Tibial nerve (tissue), 4 donors: ENCODE measurements around the gene FKBP9. TPM values are rescaled to one million over a fixed set of nuclear protein-coding genes. Genes with fewer than 3 reads are reported as not detected.
A peak's percentile ranks its signal among the peaks of the same experiment; 100 is the strongest.

Experiments used
- DNase-seq, 2 donors: peaks; one replicate each; pipeline ENCODE4 v3.0.0-alpha.2; 2019; ENCODE audit warnings: low spot score in 2 of 2
- H3K27ac ChIP-seq, 4 donors: fragments of 200-600 bp; sonication (generic) in 3 of 4; one replicate each; pipeline ENCODE4 v1.5.1; 2017 to 2019; ENCODE audit warnings: mild to moderate bottlenecking in 1 of 4
- H3K27me3 ChIP-seq, 2 donors: fragments of 200-600 bp; sonication (generic) in 1 of 2; one replicate each; pipeline versions ENCODE4 v1.5.1 to v1.6.0; 2017 to 2019
- H3K36me3 ChIP-seq, 3 donors: fragments of 200-600 bp; sonication (generic); one replicate each; pipeline ENCODE4 v1.5.1; 2018 to 2019
- H3K4me1 ChIP-seq, 4 donors: fragments of 200-600 bp; sonication (generic) in 3 of 4; one replicate each; pipeline ENCODE4 v1.5.1; 2017 to 2019
- H3K4me3 ChIP-seq, 4 donors: fragments of 200-600 bp; sonication (generic) in 3 of 4; one replicate each; pipeline ENCODE4 v1.5.1; 2017 to 2019; ENCODE audit warnings: mild to moderate bottlenecking in 1 of 4, moderate library complexity in 1 of 4
- H3K9me3 ChIP-seq, 4 donors: fragments of 200-600 bp; sonication (generic) in 3 of 4; one replicate each; pipeline ENCODE4 v1.5.1; 2017 to 2019
- EP300 ChIP-seq, 2 donors: sonication (generic); formaldehyde crosslinking; IDR thresholded peaks; one replicate each; pipeline ENCODE4 v1.6.1; 2017; ENCODE audit warnings: antibody characterized with exemption in 2 of 2, mild to moderate bottlenecking in 1 of 2
- POLR2A ChIP-seq, 2 donors: fragments of 450-650 bp; IDR thresholded peaks; one replicate each; pipeline ENCODE4 v1.6.1; 2017; ENCODE audit warnings: antibody characterized with exemption in 2 of 2, mild to moderate bottlenecking in 2 of 2, moderate library complexity in 2 of 2
- WGBS, 2 donors: methylation state at CpG; one replicate each; pipeline ENCODE4 v1.1.5; 2018; 5-methylcytosine and 5-hydroxymethylcytosine counted together
- total RNA-seq, 4 donors: library from RNA; depleted of rRNA; stranded (reverse); fragments of >200 nt; gene quantifications; one replicate each; pipeline ENCODE4 v1.1.0, GENCODE V29; 2016
- TF ChIP-seq, protein P1 (sequence below), 5 experiments: fragments of 200-600 bp in 3 of 5; fragments of 450-650 bp in 2 of 5; sonication (generic) in 3 of 5; IDR thresholded peaks; one replicate each; pipeline ENCODE4 v1.5.1; 2016 to 2019; ENCODE audit warnings: antibody characterized with exemption in 5 of 5, mild to moderate bottlenecking in 3 of 5, moderate library complexity in 2 of 5

Gene FKBP9
- total RNA-seq, 4 donors from 2014 or later: 262 to 522 (median 320) TPM

DNA sequence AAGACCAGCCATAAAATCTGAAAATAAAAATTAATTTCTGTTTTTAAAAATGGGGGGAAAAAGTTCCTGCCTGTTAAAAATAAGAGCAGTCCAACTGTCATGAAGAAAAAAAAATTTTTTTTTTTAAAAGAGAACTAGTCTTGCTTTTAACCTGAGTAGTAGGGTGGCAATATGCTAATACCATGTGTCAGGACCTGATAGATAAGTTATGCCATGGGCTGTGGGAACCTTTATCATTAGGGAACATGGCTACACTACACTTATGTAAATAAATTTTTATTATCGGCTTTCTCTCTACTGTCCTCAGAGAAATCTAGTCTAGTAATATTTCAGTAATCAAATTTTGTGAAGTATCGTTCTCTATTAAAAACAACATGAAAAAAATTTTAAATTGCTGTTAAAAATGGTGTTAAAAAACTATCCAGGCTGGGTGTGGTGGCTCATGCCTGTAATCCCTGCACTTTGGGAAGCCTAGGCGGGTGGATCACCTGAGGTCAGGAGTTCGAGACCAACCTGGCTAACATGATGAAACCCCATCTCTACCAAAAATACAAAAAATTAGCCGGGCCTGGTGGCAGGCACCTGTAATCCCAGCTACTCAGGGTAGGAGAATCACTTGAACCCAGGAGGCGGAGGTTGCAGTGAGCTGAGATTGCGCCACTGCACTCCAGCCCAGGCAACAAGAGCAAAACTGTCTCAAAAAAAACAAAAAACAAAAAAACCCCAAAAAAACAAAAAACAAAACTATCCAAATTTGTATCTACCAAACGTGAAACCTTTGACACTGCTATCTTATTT, 84.6 kb downstream of the FKBP9 start:
- no peaks in the 10 kb centered on the region for H3K36me3 ChIP-seq
- peaks cover 0 to 66% (median 24%) of the 10 kb centered on the region in 4 donors for H3K4me1 ChIP-seq
- H3K4me3 ChIP-seq: no peak overlapping the region
- no peak for DNase-seq
- H3K27me3 ChIP-seq: no peaks in the 10 kb centered on the region
- TF ChIP-seq, protein P1, sequence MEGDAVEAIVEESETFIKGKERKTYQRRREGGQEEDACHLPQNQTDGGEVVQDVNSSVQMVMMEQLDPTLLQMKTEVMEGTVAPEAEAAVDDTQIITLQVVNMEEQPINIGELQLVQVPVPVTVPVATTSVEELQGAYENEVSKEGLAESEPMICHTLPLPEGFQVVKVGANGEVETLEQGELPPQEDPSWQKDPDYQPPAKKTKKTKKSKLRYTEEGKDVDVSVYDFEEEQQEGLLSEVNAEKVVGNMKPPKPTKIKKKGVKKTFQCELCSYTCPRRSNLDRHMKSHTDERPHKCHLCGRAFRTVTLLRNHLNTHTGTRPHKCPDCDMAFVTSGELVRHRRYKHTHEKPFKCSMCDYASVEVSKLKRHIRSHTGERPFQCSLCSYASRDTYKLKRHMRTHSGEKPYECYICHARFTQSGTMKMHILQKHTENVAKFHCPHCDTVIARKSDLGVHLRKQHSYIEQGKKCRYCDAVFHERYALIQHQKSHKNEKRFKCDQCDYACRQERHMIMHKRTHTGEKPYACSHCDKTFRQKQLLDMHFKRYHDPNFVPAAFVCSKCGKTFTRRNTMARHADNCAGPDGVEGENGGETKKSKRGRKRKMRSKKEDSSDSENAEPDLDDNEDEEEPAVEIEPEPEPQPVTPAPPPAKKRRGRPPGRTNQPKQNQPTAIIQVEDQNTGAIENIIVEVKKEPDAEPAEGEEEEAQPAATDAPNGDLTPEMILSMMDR (IDR thresholded peaks at IDR 0.05): no peak
- TF ChIP-seq POLR2A (IDR thresholded peaks at IDR 0.05): no peak
- TF ChIP-seq EP300 (IDR thresholded peaks at IDR 0.05): no peak
- H3K27ac ChIP-seq: peak overlapping the region in 1 of 4 donors; percentile 41
- no peaks in the 10 kb centered on the region for H3K9me3 ChIP-seq
- 82 to 89% methylated on average over 8 of the region's 8 CpGs for WGBS, 2 donors

DNA sequence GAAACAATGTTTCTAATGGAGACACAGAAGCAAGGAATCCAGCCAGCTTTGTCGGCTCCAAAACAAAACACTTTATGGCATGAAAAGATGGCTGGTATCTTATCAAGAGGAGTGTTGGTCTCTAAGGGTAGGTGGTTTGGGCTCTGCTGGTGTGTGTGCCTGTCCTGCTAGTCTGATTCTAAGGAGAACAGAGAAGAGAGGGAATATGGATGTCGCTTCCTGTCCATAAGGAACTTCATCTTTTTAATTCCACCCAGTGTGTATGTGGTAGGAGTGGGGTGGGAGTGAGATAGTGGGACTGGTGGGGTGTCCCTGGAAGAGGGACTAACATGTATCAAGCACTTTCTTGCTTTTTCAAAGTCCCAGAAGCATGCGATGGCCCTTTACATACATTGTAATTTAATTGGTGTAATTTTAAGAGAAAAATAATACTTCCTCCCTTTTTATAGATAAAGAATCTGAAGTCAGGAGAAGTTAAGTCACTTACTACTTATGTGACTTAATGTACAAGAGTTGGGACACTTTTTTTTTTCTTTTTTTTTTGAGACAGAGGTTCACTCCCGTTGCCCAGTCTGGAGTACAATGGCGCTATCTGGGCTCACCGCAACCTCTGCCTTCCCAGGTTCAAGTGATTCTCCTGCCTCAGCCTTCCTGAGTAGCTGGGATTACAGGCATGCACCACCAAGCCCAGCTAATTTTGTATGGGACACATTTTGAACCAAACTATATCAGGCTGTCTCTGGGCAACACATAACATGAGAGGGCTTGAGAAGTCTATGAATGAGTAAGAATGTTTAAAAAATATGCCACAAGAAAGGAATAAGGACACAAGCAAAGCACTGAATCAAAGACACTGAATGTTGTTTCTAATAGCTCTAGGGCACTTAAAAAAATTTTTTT, 86.5 kb downstream of the FKBP9 start:
- Histone ChIP-seq H3K27ac (peak overlapping the region in 3 of 4 donors; percentile 20 to 41 (median 39)), H3K9me3 (no peaks in the 10 kb centered on the region), H3K4me1 (peaks cover 0 to 64% (median 16%) of the 10 kb centered on the region in 4 donors), H3K36me3 (no peaks in the 10 kb centered on the region), H3K27me3 (no peaks in the 10 kb centered on the region), H3K4me3 (no peak overlapping the region)
- 84 to 87% methylated on average over 6 of the region's 6 CpGs for WGBS, 2 donors
- TF ChIP-seq, protein P1 (IDR thresholded peaks at IDR 0.05): no peak
- TF ChIP-seq POLR2A (IDR thresholded peaks at IDR 0.05): no peak
- no peak for TF ChIP-seq EP300 (IDR thresholded peaks at IDR 0.05)
- no peak for DNase-seq

DNA sequence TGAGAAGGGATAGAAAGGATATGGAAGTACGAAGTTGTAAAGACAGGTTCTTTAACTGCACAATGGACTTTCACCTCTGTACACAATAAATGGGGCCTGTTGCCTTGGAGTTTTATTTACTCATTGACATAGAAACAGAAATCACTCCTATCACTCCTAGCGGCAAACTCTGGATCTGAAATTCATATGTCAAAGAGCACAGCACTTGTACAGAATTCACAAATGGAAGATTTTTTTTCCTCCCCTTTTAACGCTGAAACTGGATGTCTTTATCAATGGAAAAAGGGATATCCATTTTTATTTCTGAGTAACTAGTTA, 87.1 kb downstream of the FKBP9 start:
- no peak overlapping the region for H3K4me3 ChIP-seq
- 59 to 60% methylated on average over 3 of the region's 3 CpGs for WGBS, 2 donors
- H3K36me3 ChIP-seq: no peaks in the 10 kb centered on the region
- H3K27ac ChIP-seq: peak overlapping the region in 3 of 4 donors; percentile 10 to 41 (median 39)
- H3K4me1 ChIP-seq: peaks cover 0 to 62% (median 12%) of the 10 kb centered on the region in 4 donors
- no peak for TF ChIP-seq POLR2A (IDR thresholded peaks at IDR 0.05)
- TF ChIP-seq, protein P1 (IDR thresholded peaks at IDR 0.05): peak in 1 of 5 experiments; percentile 15
- H3K9me3 ChIP-seq: no peaks in the 10 kb centered on the region
- DNase-seq: no peak
- no peaks in the 10 kb centered on the region for H3K27me3 ChIP-seq

DNA sequence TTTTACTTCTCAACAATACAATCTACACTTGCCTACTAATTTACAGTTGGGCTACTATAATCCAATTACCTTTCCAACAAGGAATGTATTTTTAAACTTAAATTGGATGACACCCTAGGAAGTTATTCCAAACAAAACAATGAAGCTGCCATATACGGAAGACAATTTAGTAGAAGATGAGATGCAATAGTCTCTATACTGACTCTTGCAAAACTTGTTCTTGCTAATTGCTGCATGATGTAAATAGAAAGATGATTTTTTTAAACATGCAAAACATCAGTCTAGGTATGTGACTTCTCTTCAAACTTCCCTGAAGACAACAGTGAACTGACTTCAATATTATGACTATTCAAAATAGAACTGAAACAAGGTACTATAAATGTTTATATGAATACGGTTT, 87.7 kb downstream of the FKBP9 start:
- Histone ChIP-seq H3K9me3 (no peaks in the 10 kb centered on the region), H3K4me1 (peaks cover 0 to 67% (median 13%) of the 10 kb centered on the region in 4 donors), H3K27me3 (no peaks in the 10 kb centered on the region), H3K4me3 (no peak overlapping the region), H3K27ac (no peak overlapping the region), H3K36me3 (no peaks in the 10 kb centered on the region)
- 31 to 75% methylated on average over 2 of the region's 2 CpGs for WGBS, 2 donors
- TF ChIP-seq EP300 (IDR thresholded peaks at IDR 0.05): no peak
- TF ChIP-seq, protein P1 (IDR thresholded peaks at IDR 0.05): no peak
- TF ChIP-seq POLR2A (IDR thresholded peaks at IDR 0.05): no peak
- no peak for DNase-seq

DNA sequence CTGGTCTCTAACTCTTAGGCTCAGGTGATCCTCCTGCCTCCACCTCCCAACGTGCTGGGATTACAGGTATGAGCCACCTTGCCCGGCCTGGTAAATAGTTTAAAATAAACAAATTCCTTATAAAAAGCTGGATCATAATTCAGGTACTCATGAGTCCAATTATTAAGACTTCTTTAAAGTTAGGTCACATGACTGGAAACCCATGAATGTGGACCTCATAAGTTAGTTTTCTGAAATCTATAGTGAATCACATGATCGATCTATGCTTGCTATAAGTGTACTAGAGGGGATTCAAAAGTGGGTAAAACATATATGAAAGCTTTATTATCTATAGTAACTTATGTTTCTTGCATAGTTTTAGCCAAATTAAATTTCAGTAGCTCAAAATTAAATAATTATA, 91.0 kb downstream of the FKBP9 start:
- Histone ChIP-seq H3K36me3 (no peaks in the 10 kb centered on the region), H3K4me1 (peaks cover 0 to 48% (median 12%) of the 10 kb centered on the region in 4 donors)
- TF ChIP-seq EP300 (IDR thresholded peaks at IDR 0.05): no peak
- TF ChIP-seq POLR2A (IDR thresholded peaks at IDR 0.05): no peak
- TF ChIP-seq, protein P1 (IDR thresholded peaks at IDR 0.05): no peak

More for the DNA sequence above, 91.0 kb downstream of the FKBP9 start:
- Histone ChIP-seq H3K9me3 (no peaks in the 10 kb centered on the region), H3K27ac (no peak overlapping the region), H3K27me3 (no peaks in the 10 kb centered on the region), H3K4me3 (no peak overlapping the region)
- WGBS, 2 donors: 92 to 97% methylated on average over 3 of the region's 3 CpGs
- no peak for DNase-seq
